Astrocyte of the cerebellum (primary cell): ENCODE measurements around the gene DIP2B.

Experiments
- DNase-seq: peaks from one replicate; pipeline ENCODE4 v3.0.0-alpha.2; 2011; ENCODE audit warnings: low read depth
- H3K4me3 ChIP-seq: 2 replicates; pipeline ENCODE4 v1.5.1; 2011; ENCODE audit warnings: mild to moderate bottlenecking, low read depth, low read length, moderate library complexity
- in situ Hi-C: cut with HindIII; loops from 2 replicates; pipeline ENCODE4 v1.10.0; 2017; ENCODE audit warnings: low sequenced_read_pairs
- TF ChIP-seq, protein P1 (sequence below): IDR thresholded peaks from 2 replicates; pipeline ENCODE4 v1.5.1; 2012; ENCODE audit warnings: low read length, low read depth, moderate library complexity, mild to moderate bottlenecking; ENCODE audit errors: missing control alignments

Gene DIP2B

GRCh38 chr12:50508414-50508813 lies 3.6 kb downstream of the DIP2B start:
- TF ChIP-seq, protein P1, sequence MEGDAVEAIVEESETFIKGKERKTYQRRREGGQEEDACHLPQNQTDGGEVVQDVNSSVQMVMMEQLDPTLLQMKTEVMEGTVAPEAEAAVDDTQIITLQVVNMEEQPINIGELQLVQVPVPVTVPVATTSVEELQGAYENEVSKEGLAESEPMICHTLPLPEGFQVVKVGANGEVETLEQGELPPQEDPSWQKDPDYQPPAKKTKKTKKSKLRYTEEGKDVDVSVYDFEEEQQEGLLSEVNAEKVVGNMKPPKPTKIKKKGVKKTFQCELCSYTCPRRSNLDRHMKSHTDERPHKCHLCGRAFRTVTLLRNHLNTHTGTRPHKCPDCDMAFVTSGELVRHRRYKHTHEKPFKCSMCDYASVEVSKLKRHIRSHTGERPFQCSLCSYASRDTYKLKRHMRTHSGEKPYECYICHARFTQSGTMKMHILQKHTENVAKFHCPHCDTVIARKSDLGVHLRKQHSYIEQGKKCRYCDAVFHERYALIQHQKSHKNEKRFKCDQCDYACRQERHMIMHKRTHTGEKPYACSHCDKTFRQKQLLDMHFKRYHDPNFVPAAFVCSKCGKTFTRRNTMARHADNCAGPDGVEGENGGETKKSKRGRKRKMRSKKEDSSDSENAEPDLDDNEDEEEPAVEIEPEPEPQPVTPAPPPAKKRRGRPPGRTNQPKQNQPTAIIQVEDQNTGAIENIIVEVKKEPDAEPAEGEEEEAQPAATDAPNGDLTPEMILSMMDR = no peak
- in situ Hi-C loops = no loop called here
- H3K4me3 ChIP-seq = no peak overlapping the region
- no peak for DNase-seq

DNA sequence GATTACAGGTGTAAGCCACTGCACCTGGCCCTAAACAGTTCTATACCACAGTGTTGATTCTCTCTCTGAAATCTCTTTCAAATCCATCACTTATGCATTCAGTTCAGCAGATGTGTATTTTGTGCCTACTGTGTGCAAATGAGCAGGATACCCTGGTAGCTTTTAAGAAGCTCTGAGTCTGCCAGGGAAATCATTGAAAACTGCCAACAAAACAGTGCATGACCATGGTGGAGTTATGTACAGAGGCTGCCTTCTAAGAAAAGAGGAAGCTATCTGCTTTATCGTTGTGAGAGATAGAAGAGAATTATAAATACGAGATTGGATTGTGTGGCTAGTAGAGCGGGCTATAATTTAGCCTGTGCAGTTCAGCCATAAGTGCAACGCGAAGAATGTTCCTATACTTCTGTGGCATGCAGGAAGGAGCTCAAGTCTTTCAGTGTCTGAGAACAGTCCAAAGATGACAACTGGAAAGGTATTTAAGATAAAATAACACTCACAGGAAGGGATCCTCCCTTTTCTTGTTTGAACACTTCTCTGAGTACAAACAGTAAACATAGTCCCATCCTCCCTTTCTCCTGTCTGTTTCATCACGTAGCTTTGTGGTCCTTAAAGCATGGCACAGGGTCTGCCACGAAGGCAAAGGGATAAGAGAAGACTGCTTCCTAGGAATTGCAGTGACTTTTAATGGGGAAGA lies 4.3 kb downstream of the DIP2B start:
- TF ChIP-seq, protein P1 = no peak
- in situ Hi-C loops = no loop called here
- no peak for DNase-seq
- H3K4me3 ChIP-seq = no peak overlapping the region

DNA sequence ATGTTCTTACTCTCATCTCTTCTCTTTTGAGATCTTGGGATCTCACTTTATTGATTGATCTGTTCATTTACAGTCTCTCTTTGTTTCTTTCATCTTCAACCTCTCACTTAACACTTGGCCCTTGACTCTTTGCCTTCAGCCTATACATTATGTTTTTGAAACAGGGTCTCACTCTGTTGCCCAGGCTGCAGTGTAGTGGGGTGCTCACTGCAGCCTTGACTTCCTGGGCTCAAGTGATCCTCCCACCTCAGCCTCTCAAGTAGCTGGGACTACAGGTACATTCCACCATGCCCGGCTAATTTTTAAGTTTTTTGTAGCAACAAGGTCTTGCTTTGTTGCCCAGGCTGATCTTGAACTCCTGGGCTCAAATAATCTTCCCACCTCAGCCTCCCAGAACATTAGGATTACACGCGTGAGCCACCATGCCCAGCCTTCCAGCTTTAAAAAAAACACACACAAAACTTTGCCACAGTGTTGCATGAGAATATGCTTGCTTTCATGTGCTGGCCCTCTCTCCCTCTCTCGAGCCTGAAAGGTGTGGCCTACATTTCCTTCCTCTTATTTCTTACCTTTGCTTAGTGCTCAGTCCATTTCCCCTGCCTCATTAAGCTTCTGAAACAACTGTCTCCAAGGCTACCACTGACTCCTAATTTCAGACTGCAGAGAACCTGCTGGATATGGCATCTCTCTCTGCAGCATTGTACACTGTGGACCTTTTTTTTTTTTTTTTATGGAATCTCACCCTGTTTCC lies 9.9 kb downstream of the DIP2B start:
- H3K4me3 ChIP-seq = no peak overlapping the region
- TF ChIP-seq, protein P1 = no peak
- in situ Hi-C loops = no loop called here
- DNase-seq = no peak

- in situ Hi-C loops = no loop called here
- DNase-seq = no peak
- TF ChIP-seq, protein P1 = no peak
Observed at GRCh38 chr12:50515587-50515986, 10.8 kb downstream of the DIP2B start.

DNA sequence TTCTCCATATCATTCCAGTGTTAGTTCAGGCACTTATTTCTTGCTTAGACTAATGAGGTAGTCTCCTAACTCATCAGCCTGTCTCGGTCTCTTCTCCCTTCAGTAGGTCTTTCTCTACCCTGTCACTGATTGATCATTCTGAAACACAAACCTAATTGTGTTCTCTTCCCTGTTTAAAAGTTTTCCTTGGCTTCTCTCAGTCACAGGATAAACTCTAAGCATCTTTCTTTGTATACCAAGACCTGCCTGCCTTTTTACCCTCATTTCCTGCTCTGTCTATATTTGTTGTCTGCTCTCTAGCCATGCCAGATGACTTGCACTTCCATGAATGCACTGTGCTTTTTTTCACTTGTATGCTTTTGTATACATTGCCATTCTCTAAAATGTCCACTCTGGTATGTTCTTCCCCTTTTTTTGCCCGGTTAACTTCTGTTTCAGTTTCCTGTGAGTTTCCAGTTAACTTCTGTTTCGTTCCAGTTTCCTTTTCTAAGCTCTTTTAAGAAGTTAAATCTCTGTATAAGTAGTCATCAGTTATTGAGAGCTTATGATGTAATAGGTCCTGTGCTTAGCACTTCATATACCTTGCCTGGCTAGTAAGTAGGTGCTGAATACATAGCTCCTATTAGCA lies 12.8 kb downstream of the DIP2B start:
- H3K4me3 ChIP-seq = no peak overlapping the region
- no peak for DNase-seq
- TF ChIP-seq, protein P1 = no peak
- in situ Hi-C loops = no loop called here

More at GRCh38 chr12:50515587-50515986, 10.8 kb downstream of the DIP2B start:
- H3K4me3 ChIP-seq = no peak overlapping the region

- TF ChIP-seq, protein P1 = no peak
- no peak for DNase-seq
- in situ Hi-C loops = no loop called here
- no peak overlapping the region for H3K4me3 ChIP-seq
Observed at GRCh38 chr12:50518090-50518489, 13.3 kb downstream of the DIP2B start.
